SK-N-MC (cell line): Measurements from ENCODE around the gene RASA3.

Experiments
- EZH2 ChIP-seq: fragments of 200-600 bp; sonication (generic); IDR thresholded peaks from one replicate; pipeline ENCODE4 v1.6.1; 2017; ENCODE audit warnings: antibody characterized with exemption
- POLR2AphosphoS5 ChIP-seq: IDR thresholded peaks from 2 replicates; pipeline ENCODE4 v1.6.1; 2012; ENCODE audit warnings: mild to moderate bottlenecking, low read depth, low read length, borderline replicate concordance

- TF ChIP-seq EZH2 (no peak), POLR2AphosphoS5 (no peak)
Observed at GRCh38 chr13:113929628-113930615, 202.5 kb downstream of the RASA3 start.
